Skeletal muscle tissue (tissue), 4 donors: ENCODE results near the gene ZBTB32. TPM values are rescaled to one million over a fixed set of nuclear protein-coding genes. Genes with fewer than 3 reads are reported as not detected.
A peak's percentile ranks its signal among the peaks of the same experiment; 100 is the strongest.

Source experiments
- H3K27ac ChIP-seq: one replicate; pipeline ENCODE4 v1.7.0; 2013; ENCODE audit warnings: mild to moderate bottlenecking, low read depth, low read length, inconsistent platforms
- H3K27me3 ChIP-seq, 3 donors: one replicate each; pipeline ENCODE4 v1.7.0; 2013; ENCODE audit warnings: low read length in 3 of 3; ENCODE audit not compliant: control insufficient read depth in 3 of 3, insufficient read depth in 3 of 3
- H3K36me3 ChIP-seq, 3 donors: one replicate each; pipeline ENCODE4 v1.7.0; 2013; ENCODE audit warnings: low read length in 3 of 3; ENCODE audit not compliant: control insufficient read depth in 3 of 3, insufficient read depth in 3 of 3
- H3K4me1 ChIP-seq, 3 donors: one replicate each; pipeline ENCODE4 v1.7.0; 2013; ENCODE audit warnings: low read length in 3 of 3, mild to moderate bottlenecking in 3 of 3; ENCODE audit not compliant: control insufficient read depth in 3 of 3, insufficient read depth in 3 of 3
- H3K4me3 ChIP-seq, 3 donors: one replicate each; pipeline ENCODE4 v1.7.0; 2013; ENCODE audit warnings: low read length in 3 of 3
- H3K9ac ChIP-seq, 3 donors: one replicate each; pipeline ENCODE4 v1.7.0; 2013; ENCODE audit warnings: low read length in 3 of 3, mild to moderate bottlenecking in 3 of 3, moderate library complexity in 2 of 3, low read depth in 1 of 3
- H3K9me3 ChIP-seq, 3 donors: one replicate each; pipeline ENCODE4 v1.7.0; 2013; ENCODE audit warnings: low read length in 3 of 3; ENCODE audit not compliant: control insufficient read depth in 3 of 3
- total RNA-seq: library from RNA; depleted of rRNA; stranded (reverse); fragments of >200 nt; gene quantifications from one replicate; pipeline ENCODE4 v1.2.3, GENCODE V29; 2014
- donor health status: Osteomylitis.

Gene ZBTB32
- total RNA-seq, 1 donor from 2014 or later = not detected

GRCh38 chr19:35742121-35742724 is 37.9 kb downstream of the ZBTB32 start, which contains the start of gene IGFLR1:
IGFLR1 (minus strand) TSS chr19:35742452; CDS start chr19:35741180, 1,272 bp downstream.
- Histone ChIP-seq H3K27ac (peak within 1 kb of the TSS; percentile 64), H3K4me3 (peak within 1 kb of the TSS; percentile 22 to 35 (median 24)), H3K27me3 (no peaks in the 10 kb centered on the region), H3K4me1 (peaks cover 27 to 57% (median 40%) of the 10 kb centered on the region in 3 donors), H3K9me3 (no peaks in the 10 kb centered on the region), H3K36me3 (peaks cover 26 to 34% (median 33%) of the 10 kb centered on the region in 3 donors), H3K9ac (peak within 1 kb of the TSS; percentile 27 to 41 (median 32))

GRCh38 chr19:35743640-35744429 is 39.5 kb downstream of the ZBTB32 start:
- Histone ChIP-seq H3K36me3 (peaks cover 13 to 19% (median 17%) of the 10 kb centered on the region in 3 donors), H3K27ac (peak overlapping the region; percentile 100), H3K27me3 (no peaks in the 10 kb centered on the region), H3K4me1 (peaks cover 34 to 62% (median 45%) of the 10 kb centered on the region in 3 donors), H3K9ac (peak overlapping the region in 2 of 3 donors; percentile 94 to 96), H3K4me3 (peak overlapping the region; percentile 88 to 98 (median 94)), H3K9me3 (no peaks in the 10 kb centered on the region)

GRCh38 chr19:35744430-35745327 is 40.3 kb downstream of the ZBTB32 start:
- H3K4me3 ChIP-seq = peak overlapping the region; percentile 88 to 98 (median 94)
- no peaks in the 10 kb centered on the region for H3K27me3 ChIP-seq
- H3K9me3 ChIP-seq = no peaks in the 10 kb centered on the region
- H3K4me1 ChIP-seq = peaks cover 38 to 61% (median 49%) of the 10 kb centered on the region in 3 donors
- H3K27ac ChIP-seq = peak overlapping the region; percentile 100
- H3K36me3 ChIP-seq = peaks cover 10 to 16% (median 15%) of the 10 kb centered on the region in 3 donors
- peak overlapping the region; percentile 94 to 96 (median 95) for H3K9ac ChIP-seq

DNA sequence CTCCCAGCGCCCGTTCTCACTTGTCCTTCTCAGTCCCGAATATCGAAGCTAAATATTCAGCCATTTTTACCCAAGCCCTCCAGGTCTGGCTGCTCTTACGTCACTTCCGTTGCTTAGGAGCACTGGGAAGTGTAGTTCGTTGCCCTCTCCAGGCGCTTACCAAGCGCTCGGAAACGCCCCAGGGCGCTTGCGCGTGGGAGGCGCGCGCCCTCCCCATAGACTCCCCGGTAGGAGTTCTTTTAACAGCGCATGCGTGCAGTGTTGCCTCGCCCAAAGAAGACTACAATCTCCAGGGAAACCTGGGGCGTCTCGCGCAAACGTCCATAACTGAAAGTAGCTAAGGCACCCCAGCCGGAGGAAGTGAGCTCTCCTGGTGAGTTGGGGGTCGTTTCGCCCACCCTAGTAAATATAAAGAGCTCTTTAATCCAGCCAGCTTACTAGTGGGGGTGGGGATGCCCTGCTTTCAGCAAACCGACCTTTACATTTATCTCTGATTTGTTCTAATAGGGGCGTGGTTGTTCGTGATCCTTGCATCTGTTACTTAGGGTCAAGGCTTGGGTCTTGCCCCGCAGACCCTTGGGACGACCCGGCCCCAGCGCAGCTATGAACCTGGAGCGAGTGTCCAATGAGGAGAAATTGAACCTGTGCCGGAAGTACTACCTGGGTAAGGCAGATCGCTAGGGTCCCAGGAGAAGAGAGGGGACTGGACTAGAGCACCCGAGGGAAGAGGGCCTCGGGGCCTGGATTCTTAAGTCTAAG is 41.1 kb downstream of the ZBTB32 start, which contains the start of the genes PSENEN and U2AF1L4:
TSS of gene PSENEN (plus strand) at position 324 of the 759 bp plus-strand sequence. CDS start at position 604, 280 bp downstream.
TSS of gene U2AF1L4 (minus strand) at position 91 of the 759 bp plus-strand sequence. CDS start at position 64, 27 bp downstream.
- H3K9me3 ChIP-seq = no peaks in the 10 kb centered on the region
- peaks cover 10 to 16% (median 15%) of the 10 kb centered on the region in 3 donors for H3K36me3 ChIP-seq
- no peaks in the 10 kb centered on the region for H3K27me3 ChIP-seq
- H3K27ac ChIP-seq = peak within 1 kb of the TSS; percentile 100
- H3K4me1 ChIP-seq = peaks cover 32 to 62% (median 47%) of the 10 kb centered on the region in 3 donors
- H3K4me3 ChIP-seq = peak within 1 kb of the TSS; percentile 91 to 98 (median 94)
- H3K9ac ChIP-seq = peak within 1 kb of the TSS; percentile 94 to 96 (median 95)

- H3K27me3 ChIP-seq = no peaks in the 10 kb centered on the region
- peak overlapping the region; percentile 91 to 98 (median 94) for H3K4me3 ChIP-seq
- peaks cover 10 to 16% (median 15%) of the 10 kb centered on the region in 3 donors for H3K36me3 ChIP-seq
- peak overlapping the region; percentile 100 for H3K27ac ChIP-seq
- peaks cover 32 to 56% (median 43%) of the 10 kb centered on the region in 3 donors for H3K4me1 ChIP-seq
- H3K9ac ChIP-seq = peak overlapping the region; percentile 88 to 91 (median 89)
- no peaks in the 10 kb centered on the region for H3K9me3 ChIP-seq
These were observed 41.7 kb downstream of the ZBTB32 start for GRCh38 chr19:35746087-35746462.

- H3K9ac ChIP-seq = peak overlapping the region; percentile 88 to 91 (median 89)
- no peaks in the 10 kb centered on the region for H3K27me3 ChIP-seq
- peak overlapping the region in 2 of 3 donors; percentile 94 to 98 for H3K4me3 ChIP-seq
- peaks cover 32 to 55% (median 40%) of the 10 kb centered on the region in 3 donors for H3K4me1 ChIP-seq
- no peaks in the 10 kb centered on the region for H3K9me3 ChIP-seq
- H3K27ac ChIP-seq = peak overlapping the region; percentile 100
- H3K36me3 ChIP-seq = peaks cover 10 to 16% (median 15%) of the 10 kb centered on the region in 3 donors
These were observed 42.2 kb downstream of the ZBTB32 start for GRCh38 chr19:35746531-35746930.

DNA sequence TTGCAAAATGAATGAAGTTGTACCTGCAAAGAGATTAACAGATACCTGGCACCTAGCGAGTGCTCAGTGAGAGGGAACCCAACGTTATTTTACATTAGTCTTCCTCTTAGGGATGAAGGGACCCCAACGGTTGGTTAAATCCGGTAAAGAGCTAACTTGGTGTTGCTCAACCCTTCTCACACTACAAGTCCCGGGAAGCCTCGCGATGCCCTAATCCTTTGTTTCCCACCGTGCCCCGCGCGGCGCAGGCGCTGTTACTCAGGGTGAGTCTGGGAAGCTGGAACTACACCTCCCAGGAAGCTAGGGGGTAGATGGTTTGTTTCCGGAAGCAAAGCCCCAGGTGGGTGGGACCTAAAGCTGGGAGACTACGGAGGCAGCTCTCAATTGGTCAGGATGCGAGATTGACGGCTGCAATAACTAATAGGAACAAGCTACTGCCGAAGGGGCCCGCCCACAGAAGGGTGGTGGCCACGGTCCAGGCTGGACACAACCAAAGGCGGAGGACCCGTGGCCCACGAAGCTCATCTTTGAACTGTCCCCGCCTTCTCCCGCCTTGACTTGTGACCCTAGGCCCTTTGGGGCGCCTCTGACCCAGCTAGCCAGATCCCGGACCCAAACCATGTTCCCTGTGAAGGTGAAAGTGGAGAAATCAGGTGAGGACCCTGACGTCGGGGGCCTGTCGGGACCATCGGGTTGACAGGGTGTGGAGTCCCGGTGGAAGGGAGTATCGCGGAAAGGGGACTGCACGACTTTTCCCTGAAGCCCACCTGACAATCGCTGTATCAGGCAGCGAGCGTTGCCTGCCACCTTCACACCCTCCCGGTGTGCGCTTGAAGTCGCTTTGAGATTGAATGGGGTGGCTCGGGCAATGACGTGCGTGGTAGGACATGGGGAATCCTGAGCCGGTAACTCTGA is 44.0 kb downstream of the ZBTB32 start, which contains the start of gene LIN37:
TSS of gene LIN37 (plus strand) at position 471 of the 915 bp plus-strand sequence. CDS start at position 620, 149 bp downstream.
- Histone ChIP-seq H3K9me3 (no peaks in the 10 kb centered on the region), H3K9ac (peak within 1 kb of the TSS; percentile 92 to 98 (median 96)), H3K4me1 (peaks cover 32 to 46% (median 42%) of the 10 kb centered on the region in 3 donors), H3K4me3 (peak within 1 kb of the TSS; percentile 94 to 99 (median 99)), H3K36me3 (peaks cover 13 to 15% (median 14%) of the 10 kb centered on the region in 3 donors), H3K27me3 (no peaks in the 10 kb centered on the region), H3K27ac (peak within 1 kb of the TSS; percentile 85)

GRCh38 chr19:35750167-35750566 is 45.8 kb downstream of the ZBTB32 start:
- no peak overlapping the region for H3K27ac ChIP-seq
- H3K9me3 ChIP-seq = no peaks in the 10 kb centered on the region
- peaks cover 13 to 22% (median 19%) of the 10 kb centered on the region in 3 donors for H3K36me3 ChIP-seq
- no peaks in the 10 kb centered on the region for H3K27me3 ChIP-seq
- H3K9ac ChIP-seq = peak overlapping the region in 1 of 3 donors; percentile 40
- H3K4me1 ChIP-seq = peaks cover 35 to 47% (median 44%) of the 10 kb centered on the region in 3 donors
- no peak overlapping the region for H3K4me3 ChIP-seq
